Activated CD4-positive, alpha-beta T cell treated with anti-CD3 and anti-CD28 coated beads, Interleukin-2, amount 50 U/mL, for 1 hour (primary cell): ENCODE measurements around the gene KRT74.

Source experiments
- DNase-seq: peaks from one replicate; pipeline ENCODE4 v3.0.0-alpha.2; 2020

The KRT74 gene

DNA sequence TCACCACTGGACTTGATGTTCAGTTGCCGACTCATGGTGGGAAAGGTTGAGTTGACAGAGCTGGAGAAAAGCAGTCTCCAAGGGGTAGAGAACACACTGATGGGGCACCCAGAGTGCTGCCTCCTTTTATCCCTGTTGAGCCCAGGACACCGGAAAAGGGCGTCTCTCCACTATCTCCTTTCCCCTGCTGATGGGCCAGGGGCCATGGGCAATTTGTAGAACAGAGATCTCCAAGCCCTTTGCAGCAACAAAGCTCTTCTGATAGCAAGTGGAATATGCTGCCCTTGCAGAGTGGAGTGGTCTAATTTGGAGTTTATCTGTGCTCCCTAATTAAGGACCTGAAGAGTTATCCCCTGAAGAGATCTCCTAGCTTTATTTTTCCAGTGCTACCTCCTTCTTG, at the start of gene KRT74:
Gene KRT74, minus strand, starts transcription at position 101 of the 400 bp plus-strand sequence. Its CDS starts 66 bp downstream, at position 35.
- no peak for DNase-seq

GRCh38 chr12:52622349-52622748, 48.7 kb upstream of the KRT74 start:
- DNase-seq: no peak

DNA sequence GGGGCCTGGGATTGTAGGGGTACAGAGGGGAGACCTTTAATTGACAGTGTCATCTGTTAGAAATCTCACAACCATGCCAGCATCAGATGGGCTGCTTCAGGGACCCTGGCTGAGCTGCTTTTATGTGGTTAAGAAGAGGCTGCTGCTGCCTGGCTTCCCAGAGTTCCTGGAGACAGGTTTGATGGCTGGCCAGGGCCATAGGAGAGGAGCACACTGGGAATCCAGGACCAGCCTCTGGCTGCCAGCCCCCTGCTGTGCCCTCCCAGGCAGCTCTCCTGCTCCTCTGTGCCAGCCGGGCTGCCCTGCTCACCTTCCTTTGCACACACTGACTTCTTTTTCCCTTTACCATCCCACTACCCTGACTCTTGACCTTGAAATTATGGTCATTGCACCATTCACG, 45.2 kb upstream of the KRT74 start:
- no peak for DNase-seq

- no peak for DNase-seq
Observed at GRCh38 chr12:52618216-52618615, 44.6 kb upstream of the KRT74 start, which contains the start of gene KRT73. KRT73 (minus strand) TSS chr12:52618559; CDS start chr12:52618524, 35 bp downstream.

- DNase-seq: no peak
Observed at GRCh38 chr12:52617403-52617785, 43.8 kb upstream of the KRT74 start.

- DNase-seq: no peak
Observed at GRCh38 chr12:52616680-52617402, 43.2 kb upstream of the KRT74 start.

DNA sequence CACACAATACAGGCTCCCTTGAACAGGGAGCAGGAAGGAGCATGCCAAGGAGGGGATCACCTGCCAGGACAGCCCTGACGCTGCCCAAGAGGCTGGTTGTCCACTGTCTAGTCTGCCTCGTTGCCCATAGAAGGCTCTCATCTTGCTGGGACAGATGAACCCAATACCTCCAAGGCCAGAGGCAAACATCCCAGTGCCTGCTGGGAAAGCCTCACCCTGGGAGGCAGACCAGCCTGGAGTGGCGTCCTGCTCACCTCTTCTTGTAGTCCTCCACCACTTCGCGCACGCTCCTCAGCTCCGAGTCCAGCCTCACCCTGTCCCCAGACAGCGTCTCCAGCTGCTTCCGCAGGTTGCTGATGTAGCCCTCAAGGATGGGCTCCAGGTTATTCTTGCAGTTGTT, 42.3 kb upstream of the KRT74 start:
- DNase-seq: no peak

- no peak for DNase-seq
Observed at GRCh38 chr12:52615208-52615868, 41.7 kb upstream of the KRT74 start.

DNA sequence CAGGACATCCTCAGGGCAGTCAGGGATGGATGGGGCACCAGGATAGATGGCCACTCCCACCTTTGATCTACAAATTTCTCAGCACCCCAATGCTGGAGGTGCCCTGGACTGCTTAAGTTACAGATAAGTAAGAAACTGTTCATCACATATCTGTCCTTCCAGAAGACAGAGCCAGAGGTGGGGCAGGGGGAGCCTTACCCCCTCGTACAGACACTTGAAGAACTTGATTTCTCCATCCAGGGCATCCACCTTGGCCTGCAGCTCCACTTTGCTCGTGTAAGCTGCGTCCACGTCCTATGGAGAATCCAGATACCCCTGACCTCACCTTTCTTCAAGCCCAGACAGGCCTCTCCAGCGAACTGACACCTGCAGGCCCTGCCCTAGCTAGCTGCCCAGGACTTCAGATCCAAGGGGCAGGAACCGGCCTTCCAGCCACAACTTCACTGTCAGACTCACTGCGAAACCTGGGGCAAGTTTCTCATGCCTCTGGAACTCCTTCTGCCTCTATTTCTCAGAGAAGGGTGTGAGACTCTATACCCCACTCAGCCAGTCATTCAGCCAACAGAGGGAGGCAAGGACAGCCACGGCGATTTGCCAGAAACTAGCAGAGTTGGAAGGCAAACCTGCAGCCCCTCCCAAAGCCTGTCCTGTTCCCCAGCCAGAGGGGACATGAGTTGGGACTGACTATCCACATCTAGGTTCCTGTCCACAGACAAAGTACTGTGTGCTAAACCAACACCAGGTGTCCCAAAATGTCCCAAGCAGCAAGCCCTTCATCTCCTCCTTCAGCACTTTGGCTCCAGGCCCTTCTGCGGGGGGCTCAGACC, 41.0 kb upstream of the KRT74 start:
- no peak for DNase-seq

DNA sequence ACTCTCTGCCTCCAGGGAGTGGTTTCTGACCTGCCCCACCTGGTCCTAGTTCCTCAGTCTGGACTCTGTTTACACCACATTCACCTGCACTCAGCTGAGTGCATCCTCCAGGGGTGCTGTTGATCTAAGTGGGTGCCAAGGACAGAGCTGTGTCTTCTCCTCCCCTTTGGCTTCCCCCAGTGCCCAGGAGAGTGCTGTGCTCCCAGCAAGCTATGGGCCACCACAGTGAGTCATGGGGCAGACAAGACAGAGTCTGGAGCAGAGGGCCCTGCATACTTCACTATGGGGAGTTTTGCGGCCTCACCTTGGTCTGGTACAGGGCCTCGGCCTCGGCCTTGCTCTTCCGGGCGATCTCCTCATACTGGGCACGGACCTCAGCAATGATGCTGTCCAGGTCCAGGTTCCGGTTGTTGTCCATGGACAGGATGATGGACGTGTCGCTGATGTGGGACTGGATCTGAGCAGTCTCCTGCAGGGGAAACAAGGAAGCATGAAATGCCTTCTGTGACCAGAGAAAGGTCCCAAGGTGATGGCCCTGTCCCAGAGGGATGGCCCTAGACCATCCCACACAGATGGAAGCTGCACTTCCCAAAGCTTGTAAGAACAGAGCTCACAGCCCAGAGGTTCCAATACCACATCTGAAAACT, 39.9 kb upstream of the KRT74 start:
- DNase-seq: no peak

DNA sequence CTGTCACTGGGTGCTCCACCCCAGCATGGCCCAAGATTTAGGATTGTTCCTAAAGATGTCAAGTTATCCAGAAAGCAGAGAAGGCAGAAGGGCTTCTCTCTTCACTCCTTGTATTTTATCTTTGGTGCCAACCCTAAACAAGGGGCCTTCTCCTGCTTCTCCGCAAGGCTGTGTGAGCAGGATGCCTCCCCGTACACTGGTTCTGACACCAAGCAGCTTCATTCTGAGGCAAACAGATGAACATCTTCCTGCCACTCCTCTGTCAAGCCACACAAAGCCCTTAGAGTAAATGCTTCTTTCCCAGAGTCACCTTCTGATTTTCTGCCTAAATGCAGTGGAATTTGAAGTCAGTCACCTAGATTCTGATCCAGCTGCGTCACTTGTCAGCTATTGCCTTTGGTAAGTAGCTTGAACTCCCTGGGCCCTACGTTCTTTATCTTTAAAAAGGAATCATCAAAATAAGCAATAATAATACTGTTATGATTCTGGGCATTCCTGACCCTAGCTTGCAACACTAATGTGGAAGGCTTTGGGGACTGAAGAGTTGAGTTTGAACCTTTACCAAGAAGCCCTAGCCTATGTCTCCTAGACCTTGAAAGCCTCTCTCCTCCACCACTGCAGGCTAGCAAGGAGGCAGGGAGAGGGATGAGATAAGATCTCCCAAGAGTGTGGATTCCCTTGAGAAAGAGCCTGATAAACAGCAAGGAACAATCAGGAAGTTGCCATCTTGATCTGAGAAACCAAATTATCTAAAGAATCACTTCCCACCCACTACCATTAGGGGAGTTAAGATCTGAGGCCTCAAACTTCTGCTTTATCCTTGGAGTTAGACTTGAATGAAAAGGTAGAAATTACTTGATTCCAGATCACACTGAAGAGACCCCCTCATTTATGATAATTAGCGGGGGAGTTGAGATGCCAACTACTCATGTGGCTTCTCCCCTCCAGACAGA, 39.1 kb upstream of the KRT74 start:
- no peak for DNase-seq

- DNase-seq: no peak
Observed at GRCh38 chr12:52611080-52611468, 37.4 kb upstream of the KRT74 start.

- DNase-seq: no peak
Observed at GRCh38 chr12:52608826-52609630, 35.4 kb upstream of the KRT74 start.

DNA sequence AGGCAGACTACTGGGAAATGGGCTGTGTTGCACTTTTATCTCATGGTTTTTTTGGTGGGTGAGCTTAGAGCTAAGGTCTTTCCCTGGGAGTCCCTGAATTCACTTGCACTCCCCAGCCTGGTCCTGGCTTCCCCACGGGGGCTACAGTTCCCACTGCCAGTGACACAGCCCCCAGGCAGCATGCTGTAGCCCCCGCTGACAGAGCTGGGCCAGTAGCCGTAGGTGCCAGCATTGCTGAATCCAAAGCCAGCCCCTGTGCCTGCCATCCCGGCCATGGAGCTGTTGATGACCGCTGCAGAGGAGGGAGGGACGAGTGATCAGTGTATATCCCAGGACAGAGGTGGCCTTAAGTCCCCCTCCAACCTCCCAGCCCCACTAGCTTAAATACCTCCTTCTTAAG, 34.5 kb upstream of the KRT74 start:
- no peak for DNase-seq

DNA sequence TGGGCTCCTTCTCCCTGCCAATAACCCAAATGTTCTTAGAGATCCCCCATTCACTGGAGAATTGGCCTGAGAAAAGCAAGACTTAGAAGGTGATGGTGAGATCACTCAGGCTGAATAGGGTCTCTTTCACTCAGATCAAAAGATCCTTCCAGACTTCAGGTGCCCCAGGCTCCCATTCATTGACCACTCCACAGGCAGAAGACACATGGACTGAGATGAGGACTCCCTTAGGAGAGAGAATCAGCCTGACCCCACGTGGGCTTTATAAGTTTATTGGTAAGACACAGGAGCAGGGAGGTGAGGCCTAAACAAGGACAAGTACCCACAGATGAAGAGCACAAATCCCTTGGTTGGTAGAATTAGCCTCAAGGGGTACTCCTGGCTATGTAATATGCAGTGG, 33.7 kb upstream of the KRT74 start:
- DNase-seq: no peak

DNA sequence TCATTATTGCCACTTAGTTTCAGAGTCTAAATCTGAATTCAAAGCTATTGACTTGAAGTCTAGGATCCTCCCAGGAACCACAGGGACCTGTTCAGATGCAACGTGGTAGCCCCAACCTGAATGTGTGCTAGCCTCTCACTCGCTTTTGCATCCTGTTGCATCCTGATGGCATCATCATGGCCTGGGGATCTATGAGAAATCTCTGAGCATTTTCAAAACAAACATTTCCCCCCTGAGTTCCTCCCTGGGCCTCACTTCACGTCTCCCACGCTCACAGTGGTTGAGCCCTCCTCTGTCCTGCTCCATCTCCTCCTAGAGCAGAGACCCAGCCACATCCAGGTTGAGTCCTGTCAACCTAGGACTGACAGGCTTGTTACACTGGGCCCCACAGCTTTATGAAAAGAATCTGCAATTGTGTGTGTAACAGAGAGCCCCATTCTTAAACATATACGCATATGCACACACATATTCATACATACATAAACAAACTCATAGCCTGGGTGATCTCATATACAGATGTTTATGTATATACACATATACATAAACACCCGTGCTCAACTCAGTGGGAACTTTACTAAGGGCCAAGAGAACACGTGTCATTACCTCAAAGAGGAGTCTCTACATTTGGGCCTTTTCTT, 33.1 kb upstream of the KRT74 start:
- DNase-seq: no peak

DNA sequence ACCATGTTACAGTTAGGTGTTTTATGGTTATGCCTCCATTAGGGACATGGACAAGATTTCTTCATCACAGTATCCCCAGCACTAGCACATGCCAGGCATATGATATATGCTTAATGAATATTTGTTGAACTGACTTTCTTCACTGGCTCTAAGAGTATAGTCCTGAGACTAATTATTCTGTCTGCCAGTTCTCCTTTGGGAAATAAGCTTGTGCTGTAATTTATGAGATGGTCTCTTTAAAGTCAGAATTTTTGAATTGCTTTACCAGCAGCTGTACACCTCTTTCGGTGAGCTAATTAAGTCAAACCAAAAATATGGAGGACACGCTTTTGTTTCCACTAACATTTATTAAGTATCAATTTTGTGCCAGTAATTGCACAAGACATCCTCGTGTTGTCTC, 32.5 kb upstream of the KRT74 start:
- no peak for DNase-seq

GRCh38 chr12:52605542-52605941, 31.9 kb upstream of the KRT74 start:
- no peak for DNase-seq

DNA sequence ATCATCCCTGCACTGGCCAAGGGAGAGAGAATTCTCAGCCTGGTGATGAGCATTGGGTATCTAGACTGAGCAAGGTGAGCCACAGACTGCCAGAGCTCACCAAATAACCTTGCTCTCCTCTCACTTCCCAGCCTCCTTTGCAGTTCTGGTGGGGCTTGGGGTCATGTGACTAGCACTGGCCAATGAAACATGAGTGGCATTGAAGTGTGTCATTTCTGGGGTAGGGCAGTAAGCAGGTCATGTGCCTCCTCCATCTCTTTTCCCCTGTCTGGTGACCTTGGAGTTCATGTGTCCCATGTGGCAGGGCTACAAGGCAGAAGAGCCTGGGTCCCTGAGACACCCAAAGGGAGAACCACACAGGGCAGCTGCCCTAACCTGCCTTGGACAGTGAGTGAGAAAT, 31.2 kb upstream of the KRT74 start:
- no peak for DNase-seq

GRCh38 chr12:52603314-52603713, 29.7 kb upstream of the KRT74 start:
- DNase-seq: peak; percentile 32

GRCh38 chr12:52602552-52602951, 28.9 kb upstream of the KRT74 start:
- no peak for DNase-seq
